Stomach (tissue), 4 donors: ENCODE results near the gene NR2F1-AS1.

Source experiments
- CTCF ChIP-seq, 7 experiments: fragments of 450-650 bp in 4 of 7; fragments of 200-600 bp in 3 of 7; sonication (generic) in 3 of 7; IDR thresholded peaks; one replicate each; pipeline ENCODE4 v1.5.1; 2016 to 2019; ENCODE audit warnings: antibody characterized with exemption in 7 of 7, control low read depth in 2 of 7, mild to moderate bottlenecking in 1 of 7
- POLR2A ChIP-seq, 4 donors: fragments of 450-650 bp; IDR thresholded peaks; one replicate each; pipeline ENCODE4 v1.6.1; 2016; ENCODE audit warnings: antibody characterized with exemption in 4 of 4, control low read depth in 2 of 4, mild to moderate bottlenecking in 1 of 4, moderate library complexity in 1 of 4
- POLR2AphosphoS5 ChIP-seq, 3 donors: sonication (generic); formaldehyde crosslinking; IDR thresholded peaks; one replicate each; pipeline ENCODE4 v1.6.1; 2016; ENCODE audit warnings: antibody characterized with exemption in 3 of 3

GRCh38 chr5:93604644-93605515, 23.9 kb upstream of the NR2F1-AS1 start:
- TF ChIP-seq CTCF (IDR thresholded peaks at IDR 0.05) (no peak), POLR2A (IDR thresholded peaks at IDR 0.05) (no peak), POLR2AphosphoS5 (IDR thresholded peaks at IDR 0.05) (no peak)
